ENCODE data around the gene HOXA7. TPM values are rescaled to one million over a fixed set of nuclear protein-coding genes. Genes with fewer than 3 reads are reported as not detected.

Gene HOXA7
- total and polyA plus RNA-seq, 10 of the 15 experiments (the other 5 are each of a cell fraction or from before 2014, with no cell fraction given), result not detected

DNA sequence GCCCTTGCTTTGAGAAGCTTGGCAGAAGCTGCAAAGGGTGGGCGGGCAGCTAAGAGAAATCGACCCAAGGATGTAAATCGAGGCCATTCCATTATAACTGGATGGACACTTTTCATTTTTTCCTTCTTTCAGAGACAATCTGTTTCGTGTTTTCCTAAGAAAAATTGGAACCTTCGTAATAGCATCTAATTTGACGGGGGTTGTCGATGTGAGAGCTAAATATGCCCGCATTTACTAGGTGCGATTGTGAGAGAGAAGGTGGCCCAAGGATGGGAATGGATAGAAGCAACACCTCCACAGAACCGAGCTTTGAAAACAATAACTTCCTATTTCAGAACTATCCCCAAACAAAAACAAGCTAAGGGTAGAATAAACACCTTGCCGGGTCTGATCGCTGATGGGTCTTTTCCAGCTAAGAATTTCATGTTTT lies 25.1 kb downstream of the HOXA7 start (continued):
- TF ChIP-seq RB1 (IDR thresholded peaks at IDR 0.05; ENCODE audit: borderline replicate concordance), result no peak
- no peak for TF ChIP-seq RAD21 (IDR thresholded peaks at IDR 0.05; ENCODE audit: insufficient read depth, low read depth, low read length)

DNA sequence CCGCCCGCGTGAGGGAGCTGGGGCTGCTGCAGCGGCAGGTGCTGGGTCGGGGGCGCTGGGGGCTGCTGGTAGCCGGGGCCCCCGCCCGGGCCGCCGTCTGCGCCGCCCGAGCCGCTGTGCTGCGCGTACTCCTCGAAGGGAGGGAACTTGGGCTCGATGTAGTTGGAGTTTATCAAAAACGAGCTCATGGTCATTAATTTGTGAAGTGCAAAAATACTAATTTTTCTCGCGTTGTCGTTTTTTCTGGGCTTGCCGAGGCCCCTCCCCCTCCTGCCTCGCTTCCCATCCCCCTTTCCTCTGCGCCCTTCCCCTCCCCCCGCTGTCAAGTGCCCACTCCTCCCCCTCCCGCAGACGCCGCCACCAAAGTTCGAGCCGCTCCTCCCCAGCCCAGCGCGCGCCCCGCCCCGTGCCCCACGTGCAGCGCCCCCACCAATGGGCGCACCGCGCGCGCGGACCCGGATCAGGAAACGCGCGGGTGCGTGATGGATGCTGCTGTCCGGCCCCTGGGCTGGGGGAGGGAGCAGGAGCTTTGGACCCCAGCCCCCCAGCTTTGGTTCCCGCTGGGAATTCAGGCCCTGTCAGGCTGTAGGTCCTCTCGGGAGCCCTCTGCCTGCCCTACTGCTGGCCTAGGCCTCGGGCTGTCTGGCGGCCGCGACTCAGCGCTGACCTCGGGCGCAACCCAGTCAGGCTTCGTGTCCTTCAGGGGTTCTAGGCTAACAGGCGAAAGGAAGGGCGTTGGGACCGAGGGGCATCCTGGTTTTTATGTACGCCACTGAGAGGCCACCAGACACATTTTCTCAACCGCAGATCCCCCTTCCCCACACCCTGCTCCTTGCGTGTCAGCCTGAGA lies 25.7 kb downstream of the HOXA7 start, which contains the start of gene HOXA4:
HOXA4 (minus strand) TSS at position 218 of the 850 bp plus-strand sequence; CDS start at position 194, 24 bp downstream.
- Histone ChIP-seq H2AFZ (ENCODE audit: control insufficient read depth, low read depth, low read length) (peak within 1 kb of the TSS; percentile 75), H3K79me2 (ENCODE audit: control insufficient read depth, insufficient read depth, low read length) (no peaks in the 10 kb centered on the region), H3K4me3 (no peak within 1 kb of the TSS; the same call in 1 of the 2 replicates), H3K4me2 (ENCODE audit: control insufficient read depth, insufficient read depth) (peak within 1 kb of the TSS; percentile 22; the same call in 1 of the 2 replicates), H3K9me3 (replicated peaks; ENCODE audit: control insufficient read depth, insufficient read depth, low read length) (no peaks in the 10 kb centered on the region; the same call in 2 of the 3 replicates), H3K36me3 (ENCODE audit: control insufficient read depth in 2 of 2, insufficient read depth in 2 of 2, low read length in 1 of 2) (no peaks in the 10 kb centered on the region), H3K27ac (ENCODE audit: control insufficient read depth, insufficient read depth) (no peak within 1 kb of the TSS), H3K27me3 (replicated peaks in 1 of 2; ENCODE audit: control insufficient read depth in 2 of 2, insufficient read depth in 2 of 2, low read length in 1 of 2) (peaks cover under 1 to 2% of the 10 kb centered on the region in 2 experiments; a peak in 2 of 4 replicates), H3K4me1 (ENCODE audit: control insufficient read depth, insufficient read depth, low read length) (no peaks in the 10 kb centered on the region; the same call in 1 of the 2 replicates), H4K20me1 (ENCODE audit: control insufficient read depth, insufficient read depth) (no peaks in the 10 kb centered on the region), H3K9ac (ENCODE audit: control insufficient read depth, insufficient read depth, low read length) (no peak within 1 kb of the TSS)
- ChIA-PET SMC1A (ENCODE audit: uncharacterized antibody, unreplicated experiment) (interaction anchor here (1.1 to 1.2 kb wide), 2 partner anchors 9 to 47 kb away, joined by 3 read pairs; no protein-coding TSS in a partner anchor), POLR2A (no interaction called here), RAD21 (ENCODE audit: unreplicated experiment) (interaction anchor here (0.6 to 0.7 kb wide), 2 partner anchors 20 to 33 kb away, joined by 3 read pairs; no protein-coding TSS in a partner anchor), CTCF (interaction anchor here (1.1 kb wide), 1 partner anchor 449 kb away, joined by 3 read pairs; no protein-coding TSS in a partner anchor)
- in situ Hi-C loops (cut with MboI), result no loop called here
- 25% methylated on average over 49 of the region's 67 CpGs for WGBS (ENCODE audit: insufficient coverage, insufficient replicate concordance, low lambda C conversion rate, missing lambda C conversion rate)
- ATAC-seq (no peak), DNase-seq (ENCODE audit: low read depth, low spot score) (no peak), FAIRE-seq (no peak)
- no TSS peak for BruUV-seq (replicated peaks)
- intact Hi-C loops (cut with micrococcal nuclease; ENCODE audit: unreplicated experiment), result no loop called here
- TF ChIP-seq POLR2A (IDR thresholded peaks at IDR 0.05; ENCODE audit: low read depth, low read length) (peak; percentile 58), ZNF217 (IDR thresholded peaks at IDR 0.05) (no peak), RCOR1 (conservative IDR thresholded peaks at IDR 0.05; ENCODE audit: low read depth, low read length) (no peak), KDM1A (IDR thresholded peaks at IDR 0.05; ENCODE audit: borderline replicate concordance) (no peak), FOS (IDR thresholded peaks at IDR 0.05; ENCODE audit: borderline replicate concordance, extremely low read depth, insufficient read length) (no peak), YY1 (IDR thresholded peaks at IDR 0.05; ENCODE audit: low read depth, low read length) (peak; percentile 15; the same call in 1 of the 2 replicates), NFYA (IDR thresholded peaks at IDR 0.05; ENCODE audit: borderline replicate concordance, low read depth, low read length) (no peak), BACH1 (IDR thresholded peaks at IDR 0.05; ENCODE audit: borderline replicate concordance) (no peak)
- TF ChIP-seq, protein P1, sequence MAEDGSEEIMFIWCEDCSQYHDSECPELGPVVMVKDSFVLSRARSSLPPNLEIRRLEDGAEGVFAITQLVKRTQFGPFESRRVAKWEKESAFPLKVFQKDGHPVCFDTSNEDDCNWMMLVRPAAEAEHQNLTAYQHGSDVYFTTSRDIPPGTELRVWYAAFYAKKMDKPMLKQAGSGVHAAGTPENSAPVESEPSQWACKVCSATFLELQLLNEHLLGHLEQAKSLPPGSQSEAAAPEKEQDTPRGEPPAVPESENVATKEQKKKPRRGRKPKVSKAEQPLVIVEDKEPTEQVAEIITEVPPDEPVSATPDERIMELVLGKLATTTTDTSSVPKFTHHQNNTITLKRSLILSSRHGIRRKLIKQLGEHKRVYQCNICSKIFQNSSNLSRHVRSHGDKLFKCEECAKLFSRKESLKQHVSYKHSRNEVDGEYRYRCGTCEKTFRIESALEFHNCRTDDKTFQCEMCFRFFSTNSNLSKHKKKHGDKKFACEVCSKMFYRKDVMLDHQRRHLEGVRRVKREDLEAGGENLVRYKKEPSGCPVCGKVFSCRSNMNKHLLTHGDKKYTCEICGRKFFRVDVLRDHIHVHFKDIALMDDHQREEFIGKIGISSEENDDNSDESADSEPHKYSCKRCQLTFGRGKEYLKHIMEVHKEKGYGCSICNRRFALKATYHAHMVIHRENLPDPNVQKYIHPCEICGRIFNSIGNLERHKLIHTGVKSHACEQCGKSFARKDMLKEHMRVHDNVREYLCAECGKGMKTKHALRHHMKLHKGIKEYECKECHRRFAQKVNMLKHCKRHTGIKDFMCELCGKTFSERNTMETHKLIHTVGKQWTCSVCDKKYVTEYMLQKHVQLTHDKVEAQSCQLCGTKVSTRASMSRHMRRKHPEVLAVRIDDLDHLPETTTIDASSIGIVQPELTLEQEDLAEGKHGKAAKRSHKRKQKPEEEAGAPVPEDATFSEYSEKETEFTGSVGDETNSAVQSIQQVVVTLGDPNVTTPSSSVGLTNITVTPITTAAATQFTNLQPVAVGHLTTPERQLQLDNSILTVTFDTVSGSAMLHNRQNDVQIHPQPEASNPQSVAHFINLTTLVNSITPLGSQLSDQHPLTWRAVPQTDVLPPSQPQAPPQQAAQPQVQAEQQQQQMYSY (CRISPR knock-in tag; IDR thresholded peaks at IDR 0.05), result no peak
- TF ChIP-seq, protein P2, sequence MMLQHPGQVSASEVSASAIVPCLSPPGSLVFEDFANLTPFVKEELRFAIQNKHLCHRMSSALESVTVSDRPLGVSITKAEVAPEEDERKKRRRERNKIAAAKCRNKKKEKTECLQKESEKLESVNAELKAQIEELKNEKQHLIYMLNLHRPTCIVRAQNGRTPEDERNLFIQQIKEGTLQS (IDR thresholded peaks at IDR 0.05; ENCODE audit: borderline replicate concordance, extremely low read depth, low read depth, low read length), result peak; percentile 68; the same call in 1 of the 2 replicates
- TF ChIP-seq, protein P3, sequence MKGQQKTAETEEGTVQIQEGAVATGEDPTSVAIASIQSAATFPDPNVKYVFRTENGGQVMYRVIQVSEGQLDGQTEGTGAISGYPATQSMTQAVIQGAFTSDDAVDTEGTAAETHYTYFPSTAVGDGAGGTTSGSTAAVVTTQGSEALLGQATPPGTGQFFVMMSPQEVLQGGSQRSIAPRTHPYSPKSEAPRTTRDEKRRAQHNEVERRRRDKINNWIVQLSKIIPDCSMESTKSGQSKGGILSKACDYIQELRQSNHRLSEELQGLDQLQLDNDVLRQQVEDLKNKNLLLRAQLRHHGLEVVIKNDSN (IDR thresholded peaks at IDR 0.05; ENCODE audit: borderline replicate concordance, extremely low read length, insufficient read depth, low read depth, low read length), result peak; percentile 96
